ENCODE results near the gene ZNRF3.
A peak's percentile ranks its signal among the peaks of the same experiment; 100 is the strongest.
"Not testable (repeated sequence)": the region's sequence is repeated elsewhere in the genome, so short reads cannot be mapped to it uniquely, and the experiment has no call there.

Gene ZNRF3

GRCh38 chr22:29039148-29039547 lies 155.8 kb downstream of the ZNRF3 start:
- no peak for DNase-seq (ENCODE audit: low spot score)

- not testable (repeated sequence) for DNase-seq (ENCODE audit: low spot score)
These were observed 156.3 kb downstream of the ZNRF3 start for GRCh38 chr22:29039684-29040083.

GRCh38 chr22:29040385-29041275 lies 157.3 kb downstream of the ZNRF3 start:
- peak; percentile 71 for DNase-seq (ENCODE audit: low spot score)

GRCh38 chr22:29041408-29041807 lies 158.0 kb downstream of the ZNRF3 start:
- peak; percentile 33 for DNase-seq (ENCODE audit: low spot score)

- DNase-seq (ENCODE audit: low spot score) = peak; percentile 59
These were observed 160.7 kb downstream of the ZNRF3 start for GRCh38 chr22:29043906-29044575.

GRCh38 chr22:29044657-29045176 lies 161.3 kb downstream of the ZNRF3 start:
- peak; percentile 76 for DNase-seq (ENCODE audit: low spot score)

GRCh38 chr22:29048822-29049654 lies 165.7 kb downstream of the ZNRF3 start:
- no peak for DNase-seq (ENCODE audit: low spot score)

GRCh38 chr22:29049655-29050263 lies 166.4 kb downstream of the ZNRF3 start:
- DNase-seq (ENCODE audit: low spot score) = no peak

GRCh38 chr22:29050457-29050856 lies 167.1 kb downstream of the ZNRF3 start:
- DNase-seq (ENCODE audit: low spot score) = no peak

- no peak for DNase-seq (ENCODE audit: low spot score)
These were observed 169.8 kb downstream of the ZNRF3 start for GRCh38 chr22:29053048-29053702.

GRCh38 chr22:29054251-29054767 lies 170.9 kb downstream of the ZNRF3 start:
- DNase-seq (ENCODE audit: low spot score) = no peak

GRCh38 chr22:29055192-29055830 lies 171.9 kb downstream of the ZNRF3 start:
- DNase-seq (ENCODE audit: low spot score) = no peak

GRCh38 chr22:29056472-29056871 lies 173.1 kb downstream of the ZNRF3 start:
- no peak for DNase-seq (ENCODE audit: low spot score)

GRCh38 chr22:29060251-29060869 lies 177.0 kb downstream of the ZNRF3 start:
- DNase-seq (ENCODE audit: low spot score) = no peak

GRCh38 chr22:29060931-29061330 lies 177.6 kb downstream of the ZNRF3 start:
- DNase-seq (ENCODE audit: low spot score) = no peak

GRCh38 chr22:29061773-29062172 lies 178.4 kb downstream of the ZNRF3 start, which contains the start of gene C22orf31:
C22orf31 (minus strand) TSS chr22:29061831; CDS start chr22:29061792, 39 bp downstream.
- DNase-seq (ENCODE audit: low spot score) = no peak

- DNase-seq (ENCODE audit: low spot score) = no peak
These were observed 179.0 kb downstream of the ZNRF3 start for GRCh38 chr22:29062286-29062821.

- no peak for DNase-seq (ENCODE audit: low spot score)
These were observed 182.3 kb downstream of the ZNRF3 start for GRCh38 chr22:29065468-29066190.

GRCh38 chr22:29069463-29069862 lies 186.1 kb downstream of the ZNRF3 start:
- DNase-seq (ENCODE audit: low spot score) = no peak

Data from AG08396 (cell line).